BE2C (cell line): Measurements from ENCODE around the gene ZNF277.

Source experiments
- DNase-seq: peaks from one replicate; pipeline ENCODE4 v3.0.0-alpha.2; 2020
- H3K27me3 ChIP-seq: fragments of 250-450 bp; sonication (Bioruptor Pico); 2 replicates; pipeline ENCODE4 v1.5.1; 2020; ENCODE audit warnings: mild to moderate bottlenecking
- H3K36me3 ChIP-seq: fragments of 250-450 bp; sonication (Bioruptor Pico); 2 replicates; pipeline ENCODE4 v1.5.1; 2020; ENCODE audit warnings: mild to moderate bottlenecking
- H3K4me1 ChIP-seq: fragments of 250-450 bp; sonication (Bioruptor Pico); 2 replicates; pipeline ENCODE4 v1.5.1; 2020
- H3K4me3 ChIP-seq: 2 replicates; pipeline ENCODE4 v1.5.1; 2011; ENCODE audit warnings: low read depth, low read length
- H3K9me3 ChIP-seq: fragments of 250-450 bp; sonication (Bioruptor Pico); 2 replicates; pipeline ENCODE4 v1.5.1; 2020
- TF ChIP-seq, protein P1 (sequence below): IDR thresholded peaks from 2 replicates; pipeline ENCODE4 v1.5.1; 2012; ENCODE audit warnings: mild to moderate bottlenecking, low read depth, low read length

Gene ZNF277

DNA sequence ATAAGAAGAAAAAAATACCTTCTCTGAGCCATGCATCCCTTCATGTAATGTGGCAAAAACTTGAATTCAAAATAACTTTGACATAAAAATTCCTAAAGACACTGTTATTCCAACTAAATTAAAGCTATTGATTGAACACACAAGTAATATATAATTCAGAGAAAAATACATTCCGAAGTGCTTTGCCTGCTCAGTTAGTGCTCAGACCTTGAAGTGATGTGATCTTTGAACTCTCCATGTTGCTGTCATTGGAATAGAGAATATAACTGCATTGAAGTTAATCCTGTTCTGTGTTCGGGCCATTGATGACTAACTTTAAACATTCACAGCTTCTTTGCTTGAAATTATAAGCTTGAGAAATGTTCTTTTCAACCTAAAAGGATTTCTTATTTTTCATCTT, 129.8 kb downstream of the ZNF277 start:
- no peaks in the 10 kb centered on the region for H3K36me3 ChIP-seq
- H3K4me1 ChIP-seq = no peaks in the 10 kb centered on the region
- TF ChIP-seq, protein P1, sequence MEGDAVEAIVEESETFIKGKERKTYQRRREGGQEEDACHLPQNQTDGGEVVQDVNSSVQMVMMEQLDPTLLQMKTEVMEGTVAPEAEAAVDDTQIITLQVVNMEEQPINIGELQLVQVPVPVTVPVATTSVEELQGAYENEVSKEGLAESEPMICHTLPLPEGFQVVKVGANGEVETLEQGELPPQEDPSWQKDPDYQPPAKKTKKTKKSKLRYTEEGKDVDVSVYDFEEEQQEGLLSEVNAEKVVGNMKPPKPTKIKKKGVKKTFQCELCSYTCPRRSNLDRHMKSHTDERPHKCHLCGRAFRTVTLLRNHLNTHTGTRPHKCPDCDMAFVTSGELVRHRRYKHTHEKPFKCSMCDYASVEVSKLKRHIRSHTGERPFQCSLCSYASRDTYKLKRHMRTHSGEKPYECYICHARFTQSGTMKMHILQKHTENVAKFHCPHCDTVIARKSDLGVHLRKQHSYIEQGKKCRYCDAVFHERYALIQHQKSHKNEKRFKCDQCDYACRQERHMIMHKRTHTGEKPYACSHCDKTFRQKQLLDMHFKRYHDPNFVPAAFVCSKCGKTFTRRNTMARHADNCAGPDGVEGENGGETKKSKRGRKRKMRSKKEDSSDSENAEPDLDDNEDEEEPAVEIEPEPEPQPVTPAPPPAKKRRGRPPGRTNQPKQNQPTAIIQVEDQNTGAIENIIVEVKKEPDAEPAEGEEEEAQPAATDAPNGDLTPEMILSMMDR = no peak
- no peak overlapping the region for H3K4me3 ChIP-seq
- no peaks in the 10 kb centered on the region; the same call in 1 of the 2 replicates for H3K9me3 ChIP-seq
- no peaks in the 10 kb centered on the region for H3K27me3 ChIP-seq
- DNase-seq = no peak

DNA sequence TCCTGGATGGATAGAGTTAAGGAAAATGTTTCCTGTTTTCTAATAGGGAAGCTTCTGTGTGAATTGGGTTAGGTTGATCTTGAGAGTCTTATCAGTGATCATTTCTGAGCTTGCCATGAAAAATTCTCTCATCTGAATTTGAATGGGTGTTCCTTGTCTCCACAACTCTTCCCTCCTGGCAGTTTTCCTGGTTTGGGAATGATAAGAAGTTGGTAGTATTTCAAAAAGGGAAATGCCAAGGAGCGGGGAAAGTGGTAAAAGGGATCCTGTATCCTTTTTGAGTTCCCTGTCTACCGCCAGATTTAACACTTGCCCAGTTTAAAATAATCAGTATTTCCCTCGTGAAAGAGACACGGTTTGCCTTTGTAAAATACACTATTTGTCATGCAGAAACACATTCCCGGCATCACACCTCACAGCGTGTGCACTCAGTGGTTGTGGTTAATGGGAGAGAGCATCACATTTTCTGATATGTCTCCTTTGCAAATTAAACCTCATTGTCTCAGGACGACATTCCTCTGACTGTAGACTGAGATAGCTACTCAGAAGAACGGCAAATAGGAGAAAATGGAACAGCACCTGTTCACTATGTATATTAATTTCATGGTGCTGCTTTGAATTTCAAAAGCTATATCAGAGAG, 130.6 kb downstream of the ZNF277 start:
- no peaks in the 10 kb centered on the region for H3K9me3 ChIP-seq
- no peak overlapping the region for H3K4me3 ChIP-seq
- TF ChIP-seq, protein P1 = no peak
- H3K27me3 ChIP-seq = no peaks in the 10 kb centered on the region
- H3K36me3 ChIP-seq = no peaks in the 10 kb centered on the region
- no peak for DNase-seq
- no peaks in the 10 kb centered on the region for H3K4me1 ChIP-seq

DNA sequence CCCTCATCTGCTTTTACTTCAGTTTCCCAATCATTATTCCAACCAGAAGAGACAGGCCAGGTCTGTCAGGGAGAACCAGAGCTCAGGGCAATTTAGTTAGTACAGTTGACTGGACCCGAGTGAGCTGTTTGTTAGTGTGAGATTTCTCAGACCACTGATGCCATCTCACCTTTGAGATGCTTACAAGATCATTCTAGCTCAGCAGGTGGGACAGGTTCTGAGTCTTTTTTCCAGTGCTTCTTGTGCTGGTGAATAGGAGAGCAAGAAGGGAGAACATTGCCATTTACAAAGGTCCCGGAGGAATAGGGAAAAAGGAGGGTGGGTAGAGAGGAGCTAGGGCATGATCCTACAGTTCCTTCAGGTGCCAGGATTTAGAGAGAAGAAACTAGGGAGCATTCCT, 131.4 kb downstream of the ZNF277 start:
- no peak for DNase-seq
- no peak overlapping the region for H3K4me3 ChIP-seq
- TF ChIP-seq, protein P1 = no peak
- H3K36me3 ChIP-seq = no peaks in the 10 kb centered on the region
- no peaks in the 10 kb centered on the region for H3K9me3 ChIP-seq
- no peaks in the 10 kb centered on the region for H3K27me3 ChIP-seq
- no peaks in the 10 kb centered on the region for H3K4me1 ChIP-seq

DNA sequence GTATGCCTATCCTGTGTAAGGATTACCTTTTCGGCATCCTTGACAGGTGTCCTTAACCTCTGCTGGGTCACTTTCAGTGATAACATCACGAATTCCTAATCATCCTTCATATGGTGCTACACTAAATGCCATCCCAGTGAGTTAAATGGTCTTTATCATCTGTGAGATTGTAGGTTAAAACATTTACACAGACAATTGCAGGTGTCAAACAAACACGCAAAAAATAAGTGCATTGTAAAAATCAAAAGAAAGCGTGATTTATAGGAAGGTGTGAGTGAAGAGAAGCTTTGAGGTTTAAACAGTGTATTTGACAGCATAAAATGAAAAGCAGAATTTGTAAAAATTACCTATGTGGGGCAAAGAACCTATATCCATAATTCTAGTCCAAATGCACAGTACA, 132.3 kb downstream of the ZNF277 start:
- no peaks in the 10 kb centered on the region for H3K4me1 ChIP-seq
- H3K36me3 ChIP-seq = no peaks in the 10 kb centered on the region
- DNase-seq = no peak

GRCh38 chr7:112341464-112341863, 135.0 kb downstream of the ZNF277 start:
- TF ChIP-seq, protein P1 = no peak
- H3K36me3 ChIP-seq = no peaks in the 10 kb centered on the region
- DNase-seq = no peak

More for the DNA sequence above, 132.3 kb downstream of the ZNF277 start:
- H3K9me3 ChIP-seq = no peaks in the 10 kb centered on the region
- H3K4me3 ChIP-seq = no peak overlapping the region
- TF ChIP-seq, protein P1 = no peak
- H3K27me3 ChIP-seq = no peaks in the 10 kb centered on the region

GRCh38 chr7:112346381-112347060, 140.0 kb downstream of the ZNF277 start:
- H3K36me3 ChIP-seq = no peaks in the 10 kb centered on the region
- H3K4me3 ChIP-seq = no peak overlapping the region
- 0 out of 2 replicates have a peak, but pooled peaks cover 3% of the 10 kb centered on the region for H3K4me1 ChIP-seq
- TF ChIP-seq, protein P1 = no peak
- no peak for DNase-seq
- no peaks in the 10 kb centered on the region for H3K27me3 ChIP-seq
- no peaks in the 10 kb centered on the region for H3K9me3 ChIP-seq

More at GRCh38 chr7:112341464-112341863, 135.0 kb downstream of the ZNF277 start:
- Histone ChIP-seq H3K27me3 (no peaks in the 10 kb centered on the region), H3K9me3 (no peaks in the 10 kb centered on the region), H3K4me3 (no peak overlapping the region), H3K4me1 (0 out of 2 replicates have a peak, but pooled peaks cover 3% of the 10 kb centered on the region)
